Neural progenitor cell (in vitro differentiated cells): ENCODE results near the gene CYP26A1.

Experiments
- EZH2 ChIP-seq: fragments of 200-600 bp; sonication (generic); IDR thresholded peaks from 2 replicates; pipeline ENCODE4 v1.6.1; 2017; ENCODE audit warnings: antibody characterized with exemption, mild to moderate bottlenecking, moderate library complexity
- EZH2phosphoT487 ChIP-seq: fragments of 200-600 bp; sonication (generic); IDR thresholded peaks from 2 replicates; pipeline ENCODE4 v1.6.1; 2017; ENCODE audit warnings: antibody characterized with exemption
- TF ChIP-seq, protein P1 (sequence below): fragments of 200-600 bp; sonication (generic); IDR thresholded peaks from 2 replicates; pipeline ENCODE4 v1.5.1; 2017; ENCODE audit warnings: antibody characterized with exemption, mild to moderate bottlenecking

DNA sequence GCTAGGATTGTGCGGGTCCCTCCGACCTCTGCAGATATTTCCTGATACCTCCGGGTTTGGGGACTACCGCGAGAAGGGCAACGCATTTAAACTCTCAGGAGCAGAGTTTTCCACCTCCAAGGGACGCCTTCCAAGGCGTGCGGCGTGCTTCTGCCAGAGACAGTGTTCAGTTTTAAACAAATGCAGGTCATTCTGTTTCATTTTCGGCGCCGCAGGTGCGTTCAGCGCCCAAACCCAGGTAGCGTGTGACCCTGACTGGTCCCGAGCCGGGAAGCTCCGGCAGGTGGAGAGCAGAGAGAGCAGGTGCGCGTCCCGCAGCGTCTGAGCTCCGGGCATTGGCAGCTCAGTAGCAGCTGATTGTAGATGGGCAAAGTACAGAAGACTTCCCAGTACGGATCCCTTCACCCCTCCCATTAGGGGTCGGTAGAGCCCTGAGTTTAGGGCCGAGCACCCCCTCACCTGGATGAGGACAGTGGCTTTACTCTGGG, 1.4 kb upstream of the CYP26A1 start:
- TF ChIP-seq, protein P1, sequence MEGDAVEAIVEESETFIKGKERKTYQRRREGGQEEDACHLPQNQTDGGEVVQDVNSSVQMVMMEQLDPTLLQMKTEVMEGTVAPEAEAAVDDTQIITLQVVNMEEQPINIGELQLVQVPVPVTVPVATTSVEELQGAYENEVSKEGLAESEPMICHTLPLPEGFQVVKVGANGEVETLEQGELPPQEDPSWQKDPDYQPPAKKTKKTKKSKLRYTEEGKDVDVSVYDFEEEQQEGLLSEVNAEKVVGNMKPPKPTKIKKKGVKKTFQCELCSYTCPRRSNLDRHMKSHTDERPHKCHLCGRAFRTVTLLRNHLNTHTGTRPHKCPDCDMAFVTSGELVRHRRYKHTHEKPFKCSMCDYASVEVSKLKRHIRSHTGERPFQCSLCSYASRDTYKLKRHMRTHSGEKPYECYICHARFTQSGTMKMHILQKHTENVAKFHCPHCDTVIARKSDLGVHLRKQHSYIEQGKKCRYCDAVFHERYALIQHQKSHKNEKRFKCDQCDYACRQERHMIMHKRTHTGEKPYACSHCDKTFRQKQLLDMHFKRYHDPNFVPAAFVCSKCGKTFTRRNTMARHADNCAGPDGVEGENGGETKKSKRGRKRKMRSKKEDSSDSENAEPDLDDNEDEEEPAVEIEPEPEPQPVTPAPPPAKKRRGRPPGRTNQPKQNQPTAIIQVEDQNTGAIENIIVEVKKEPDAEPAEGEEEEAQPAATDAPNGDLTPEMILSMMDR, result no peak
- TF ChIP-seq EZH2 (peak; percentile 85), EZH2phosphoT487 (peak; percentile 41)
